Endothelial cell of umbilical vein (primary cell): ENCODE results near the gene TEDC2. TPM values are rescaled to one million over a fixed set of nuclear protein-coding genes. Genes with fewer than 3 reads are reported as not detected.

ENCODE experiments used
- BruUV-seq: library from RNA; stranded (reverse); fragments of 400-500 nt; replicated peaks from 2 replicates; lab custom pipeline; 2021; lab: Mats Ljungman, UMichigan
- CTCF ChIA-PET: fragments of 300-600, 350-600 bp; sonication (Branson Sonifier 250); formaldehyde crosslinking; loops from one replicate; lab custom pipeline; 2021; ENCODE audit warnings: antibody characterized with exemption, inconsistent platforms; lab: Charles Lee
- POLR2A ChIA-PET: fragments of 300-600, 350-600 bp; sonication (Branson Sonifier 250); formaldehyde crosslinking; loops from one replicate; lab custom pipeline; 2021; ENCODE audit warnings: antibody characterized with exemption, inconsistent platforms; lab: Charles Lee
- DNase-seq: peaks from one replicate; pipeline ENCODE4 v3.0.0-alpha.2; 2011; ENCODE audit warnings: low read depth, low spot score
- FAIRE-seq: peaks from 2 replicates; lab custom pipeline; 2011; peaks lifted over from hg19 to GRCh38; lab: Jason Lieb, UNC
- H2AFZ ChIP-seq: 2 replicates; pipeline ENCODE4 v1.6.0; 2012; ENCODE audit warnings: low read depth, low read length, control low read depth, inconsistent platforms
- H3K27ac ChIP-seq: 2 replicates; pipeline ENCODE4 v1.5.1; 2011; ENCODE audit warnings: low read depth, mild to moderate bottlenecking, control low read depth, low read length, moderate library complexity; ENCODE audit not compliant: insufficient read depth
- H3K27me3 ChIP-seq, 2 experiments: 2 replicates each; pipeline versions ENCODE4 v1.6.0 to v1.6.1; 2011; ENCODE audit warnings: low read length in 2 of 2, mixed read lengths in 1 of 2; ENCODE audit not compliant: control insufficient read depth in 2 of 2, insufficient read depth in 2 of 2
- H3K36me3 ChIP-seq, 2 experiments: 2 replicates in 1 of 2; 3 replicates in 1 of 2; pipeline ENCODE4 v1.5.1; 2011; ENCODE audit warnings: low read length in 2 of 2, mild to moderate bottlenecking in 1 of 2, moderate library complexity in 1 of 2; ENCODE audit not compliant: control insufficient read depth in 2 of 2, insufficient read depth in 2 of 2; ENCODE audit errors: extremely low read depth in 1 of 2
- H3K4me1 ChIP-seq: 3 replicates; pipeline ENCODE4 v1.5.1; 2011; ENCODE audit warnings: mild to moderate bottlenecking, low read length; ENCODE audit not compliant: control insufficient read depth, insufficient read depth; ENCODE audit errors: extremely low read depth
- H3K4me2 ChIP-seq: 2 replicates; pipeline ENCODE4 v1.6.1; 2011; ENCODE audit warnings: low read length, control low read depth, mixed read lengths; ENCODE audit not compliant: insufficient read depth
- H3K4me3 ChIP-seq, 3 experiments: fragments of 200-600 bp in 1 of 3; sonication (generic), shearing (Covaris generic) in 1 of 3; replicated peaks in 1 of 3; 2 replicates each; pipeline ENCODE4 v1.5.1; 2011 to 2016; ENCODE audit warnings: control low read depth in 3 of 3, low read length in 3 of 3, mild to moderate bottlenecking in 2 of 3, inconsistent platforms in 1 of 3, low read depth in 1 of 3, moderate library complexity in 1 of 3; ENCODE audit not compliant: insufficient read depth in 1 of 3
- H3K79me2 ChIP-seq: 2 replicates; pipeline ENCODE4 v1.6.0; 2012; ENCODE audit warnings: low read length, inconsistent platforms; ENCODE audit not compliant: control insufficient read depth, insufficient read depth
- H3K9ac ChIP-seq: replicated peaks from 2 replicates; pipeline ENCODE3; 2011; ENCODE audit warnings: low read length, control low read depth; ENCODE audit not compliant: insufficient read depth; ENCODE audit errors: extremely low read depth
- H3K9me1 ChIP-seq: replicated peaks from 3 replicates; pipeline ENCODE4 v1.6.0; 2011; ENCODE audit warnings: mild to moderate bottlenecking, low read length; ENCODE audit not compliant: control insufficient read depth, insufficient read depth; ENCODE audit errors: extremely low read depth
- H3K9me3 ChIP-seq: replicated peaks from 2 replicates; pipeline ENCODE4 v1.5.1; 2012; ENCODE audit warnings: low read length, inconsistent platforms; ENCODE audit not compliant: control insufficient read depth, insufficient read depth
- H4K20me1 ChIP-seq: replicated peaks from 2 replicates; pipeline ENCODE3; 2011; ENCODE audit warnings: mild to moderate bottlenecking, low read length; ENCODE audit not compliant: control insufficient read depth, insufficient read depth; ENCODE audit errors: extremely low read depth
- FOS ChIP-seq: IDR thresholded peaks from 2 replicates; pipeline ENCODE4 v1.6.1; 2011; ENCODE audit warnings: mild to moderate bottlenecking, low read length, moderate library complexity, borderline replicate concordance; ENCODE audit not compliant: insufficient read depth
- GATA2 ChIP-seq: IDR thresholded peaks from 2 replicates; pipeline ENCODE4 v1.7.0; 2011; ENCODE audit warnings: low read depth, mild to moderate bottlenecking, moderate library complexity, mixed read lengths, low read length; ENCODE audit not compliant: insufficient read length, insufficient read depth
- JUN ChIP-seq: IDR thresholded peaks from 2 replicates; pipeline ENCODE4 v1.6.1; 2011; ENCODE audit warnings: borderline replicate concordance, low read depth; ENCODE audit not compliant: insufficient read length, insufficient read depth
- POLR2AphosphoS5 ChIP-seq: IDR thresholded peaks from 2 replicates; pipeline ENCODE4 v1.6.1; 2012; ENCODE audit warnings: low read depth, mild to moderate bottlenecking, control low read depth, low read length, moderate library complexity; ENCODE audit not compliant: insufficient read depth
- dilution Hi-C: fragments of 300-500 bp; cut with MboI; formaldehyde crosslinking; loops from one replicate; pipeline ENCODE4 v1.15.0; 2019; ENCODE audit warnings: low sequenced_read_pairs; ENCODE audit not compliant: extremely low pct_ligation_motif_present
- intact Hi-C: fragments of 100-400 bp; cut with micrococcal nuclease; formaldehyde crosslinking; loops from one replicate; pipeline ENCODE4 v1.10.0; 2022
- polyA plus RNA-seq, 4 experiments: library from polyadenylated mRNA; depleted of rRNA in 3 of 4; stranded (reverse) in 3 of 4; unstranded in 1 of 4; fragments of >200 nt; gene quantifications; 2 replicates each; pipeline versions ENCODE4 v1.2.1 to v1.2.3, GENCODE V29; 2011 to 2012; ENCODE audit warnings: missing spikeins in 1 of 4
- total RNA-seq: library from RNA; stranded (reverse); gene quantifications from 2 replicates; pipeline ENCODE4 v1.2.3, GENCODE V29; 2021

TEDC2 gene
- total and polyA plus RNA-seq, 2 donors (not counting 3 experiments of a cell fraction or from before 2014, with no cell fraction given): 7.6 to 12.7 TPM

DNA sequence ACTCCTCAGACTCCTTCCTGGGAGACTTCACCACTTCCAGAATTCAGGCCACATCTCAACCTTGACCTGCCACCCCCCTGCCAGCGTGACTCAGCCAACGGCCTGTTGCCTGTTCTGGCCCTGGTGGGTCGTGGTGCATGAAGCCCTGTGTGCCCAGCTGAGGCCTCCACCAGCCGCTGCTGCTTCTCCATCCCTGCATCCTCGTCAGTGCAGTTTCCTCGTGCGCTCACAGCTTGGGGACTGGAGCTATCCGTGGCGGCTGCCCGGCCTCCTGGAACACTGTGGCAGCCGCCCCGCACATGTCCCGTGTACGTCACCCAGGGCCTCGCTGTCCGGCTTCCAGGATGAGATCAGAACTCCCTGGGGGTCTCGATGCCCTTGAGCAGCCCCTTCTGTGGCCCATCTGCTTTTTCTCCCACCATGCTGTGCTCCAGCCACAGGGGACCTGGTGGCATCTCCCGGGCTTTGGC is 8.0 kb upstream of the TEDC2 start:
- CTCF ChIA-PET: interaction anchor here (1.7 kb wide), 1 partner anchor 49 kb away, joined by 6 read pairs; no protein-coding TSS in a partner anchor
- Histone ChIP-seq H3K27me3 (no peaks in the 10 kb centered on the region), H2AFZ (no peak overlapping the region), H3K9ac (no peak overlapping the region), H3K9me1 (no peaks in the 10 kb centered on the region), H4K20me1 (no peaks in the 10 kb centered on the region), H3K4me3 (no peak overlapping the region), H3K4me2 (no peak overlapping the region), H3K36me3 (peaks cover 24 to 41% of the 10 kb centered on the region in 2 experiments), H3K79me2 (peaks cover 1% of the 10 kb centered on the region), H3K27ac (no peak overlapping the region), H3K4me1 (no peaks in the 10 kb centered on the region), H3K9me3 (no peaks in the 10 kb centered on the region)
- no peak for TF ChIP-seq FOS
- intact Hi-C loops: no loop called here
- DNase-seq (no peak), FAIRE-seq (no peak)
- POLR2A ChIA-PET: no interaction called here
- BruUV-seq: no TSS peak
- dilution Hi-C loops: no loop called here

GRCh38 chr16:2452650-2453049 is 7.3 kb upstream of the TEDC2 start:
- CTCF ChIA-PET: no interaction called here
- intact Hi-C loops: no loop called here

More at GRCh38 chr16:2452650-2453049, 7.3 kb upstream of the TEDC2 start:
- no peaks in the 10 kb centered on the region for H3K27me3 ChIP-seq
- H2AFZ ChIP-seq: no peak overlapping the region
- H3K4me2 ChIP-seq: no peak overlapping the region
- no peaks in the 10 kb centered on the region for H3K9me1 ChIP-seq
- no peak overlapping the region for H3K9ac ChIP-seq
- H3K4me1 ChIP-seq: no peaks in the 10 kb centered on the region
- H3K27ac ChIP-seq: no peak overlapping the region
- no TSS peak for BruUV-seq
- dilution Hi-C loops: no loop called here
- no peak for FAIRE-seq
- no peak for TF ChIP-seq POLR2AphosphoS5
- TF ChIP-seq FOS: no peak
- TF ChIP-seq JUN: no peak
- TF ChIP-seq GATA2: no peak
- no peak overlapping the region for H3K4me3 ChIP-seq
- DNase-seq: no peak
- POLR2A ChIA-PET: no interaction called here
- no peaks in the 10 kb centered on the region for H3K9me3 ChIP-seq
- H4K20me1 ChIP-seq: no peaks in the 10 kb centered on the region
- H3K36me3 ChIP-seq: peaks cover 27 to 42% of the 10 kb centered on the region in 2 experiments
- peaks cover 1% of the 10 kb centered on the region for H3K79me2 ChIP-seq
